HL-60 (cell line): ENCODE data around the gene TRIM62.

Experiments
- DNase-seq, 2 experiments: peaks; one replicate each; pipeline ENCODE4 v3.0.0-alpha.2; 2010 to 2020; ENCODE audit warnings: low read depth in 1 of 2, low spot score in 1 of 2
- H3K27ac ChIP-seq: fragments of 250-450 bp; sonication (Bioruptor Pico); replicated peaks from 2 replicates; pipeline ENCODE4 v1.5.1; 2020; ENCODE audit warnings: mild to moderate bottlenecking, moderate library complexity
- H3K27me3 ChIP-seq: fragments of 250-450 bp; sonication (Bioruptor Pico); 2 replicates; pipeline ENCODE4 v1.5.1; 2021; ENCODE audit warnings: mild to moderate bottlenecking, moderate library complexity; ENCODE audit not compliant: insufficient read depth, poor library complexity, severe bottlenecking
- H3K4me3 ChIP-seq: replicated peaks from 2 replicates; pipeline ENCODE4 v1.5.1; 2011; ENCODE audit warnings: mild to moderate bottlenecking, control low read depth, low read length; ENCODE audit not compliant: insufficient read depth
- GABPA ChIP-seq: IDR thresholded peaks from 2 replicates; pipeline ENCODE4 v1.6.1; 2012; ENCODE audit warnings: low read depth
- POLR2AphosphoS5 ChIP-seq: IDR thresholded peaks from 2 replicates; pipeline ENCODE4 v1.6.1; 2012; ENCODE audit warnings: low read depth
- REST ChIP-seq: IDR thresholded peaks from 2 replicates; pipeline ENCODE4 v1.6.1; 2012; ENCODE audit warnings: low read depth; ENCODE audit not compliant: insufficient replicate concordance
- SPI1 ChIP-seq: IDR thresholded peaks from 2 replicates; pipeline ENCODE4 v1.6.1; 2012; ENCODE audit warnings: low read depth, mild to moderate bottlenecking, borderline replicate concordance
- TF ChIP-seq, protein P1 (sequence below): IDR thresholded peaks from one replicate; pipeline ENCODE4 v1.5.1; 2011; ENCODE audit warnings: low read length, control low read depth, inconsistent platforms; ENCODE audit not compliant: insufficient read depth

The TRIM62 gene

DNA sequence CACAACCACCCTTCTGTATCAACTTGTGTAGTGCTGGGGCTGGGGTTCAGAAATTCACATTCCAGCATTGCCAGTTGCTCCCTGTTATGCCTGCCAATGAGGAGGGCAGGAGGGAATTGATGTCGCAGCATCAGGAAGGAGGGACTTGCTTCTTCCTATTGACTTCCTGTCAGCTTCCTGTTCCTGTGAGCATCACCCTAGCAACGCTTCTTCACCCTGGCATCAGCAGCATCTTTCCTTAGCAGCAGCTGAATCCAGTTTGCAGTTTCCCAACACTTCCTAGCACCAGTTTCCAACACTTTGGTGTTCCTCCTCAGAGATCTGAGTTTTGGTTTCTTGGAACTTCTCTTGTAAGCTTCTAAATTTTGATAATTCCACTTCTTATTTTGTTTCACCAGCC, 8.9 kb upstream of the TRIM62 start:
- H3K27ac ChIP-seq, result no peak overlapping the region
- H3K27me3 ChIP-seq, result peaks cover 4% of the 10 kb centered on the region
- H3K4me3 ChIP-seq, result no peak overlapping the region
- TF ChIP-seq, protein P1, sequence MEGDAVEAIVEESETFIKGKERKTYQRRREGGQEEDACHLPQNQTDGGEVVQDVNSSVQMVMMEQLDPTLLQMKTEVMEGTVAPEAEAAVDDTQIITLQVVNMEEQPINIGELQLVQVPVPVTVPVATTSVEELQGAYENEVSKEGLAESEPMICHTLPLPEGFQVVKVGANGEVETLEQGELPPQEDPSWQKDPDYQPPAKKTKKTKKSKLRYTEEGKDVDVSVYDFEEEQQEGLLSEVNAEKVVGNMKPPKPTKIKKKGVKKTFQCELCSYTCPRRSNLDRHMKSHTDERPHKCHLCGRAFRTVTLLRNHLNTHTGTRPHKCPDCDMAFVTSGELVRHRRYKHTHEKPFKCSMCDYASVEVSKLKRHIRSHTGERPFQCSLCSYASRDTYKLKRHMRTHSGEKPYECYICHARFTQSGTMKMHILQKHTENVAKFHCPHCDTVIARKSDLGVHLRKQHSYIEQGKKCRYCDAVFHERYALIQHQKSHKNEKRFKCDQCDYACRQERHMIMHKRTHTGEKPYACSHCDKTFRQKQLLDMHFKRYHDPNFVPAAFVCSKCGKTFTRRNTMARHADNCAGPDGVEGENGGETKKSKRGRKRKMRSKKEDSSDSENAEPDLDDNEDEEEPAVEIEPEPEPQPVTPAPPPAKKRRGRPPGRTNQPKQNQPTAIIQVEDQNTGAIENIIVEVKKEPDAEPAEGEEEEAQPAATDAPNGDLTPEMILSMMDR, result no peak
- no peak for TF ChIP-seq SPI1
- no peak for TF ChIP-seq POLR2AphosphoS5
- no peak for TF ChIP-seq GABPA
- no peak for DNase-seq

GRCh38 chr1:33188572-33189275, 6.9 kb upstream of the TRIM62 start:
- no peak overlapping the region for H3K4me3 ChIP-seq
- H3K27ac ChIP-seq, result no peak overlapping the region
- TF ChIP-seq GABPA (no peak), POLR2AphosphoS5 (no peak), SPI1 (no peak), REST (no peak)
- TF ChIP-seq, protein P1, result no peak
- H3K27me3 ChIP-seq, result peaks cover 4% of the 10 kb centered on the region
- DNase-seq, result no peak

DNA sequence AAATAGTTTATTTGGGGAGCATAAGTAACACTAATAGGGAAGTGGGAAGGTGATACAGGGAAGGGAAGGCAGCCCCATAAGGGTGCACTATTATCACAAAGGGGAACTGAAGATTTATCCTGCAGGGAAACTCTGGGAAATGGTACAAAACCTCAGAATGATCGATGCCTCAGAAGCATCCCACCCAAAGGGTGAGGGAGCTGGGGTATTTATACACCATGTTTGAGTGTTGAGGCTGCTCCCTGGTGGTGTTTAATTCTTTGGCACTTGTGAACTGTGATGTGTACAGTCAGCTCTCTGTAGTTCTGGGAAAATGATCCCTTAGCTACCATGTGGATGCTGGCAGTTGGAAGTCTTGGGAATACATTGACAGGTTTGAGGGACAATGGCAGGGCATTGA, 5.1 kb upstream of the TRIM62 start:
- no peak for DNase-seq
- Histone ChIP-seq H3K27me3 (peaks cover 3% of the 10 kb centered on the region), H3K4me3 (no peak overlapping the region), H3K27ac (no peak overlapping the region)
- no peak for TF ChIP-seq GABPA
- no peak for TF ChIP-seq REST
- TF ChIP-seq, protein P1, result no peak
- TF ChIP-seq POLR2AphosphoS5, result no peak
- no peak for TF ChIP-seq SPI1

DNA sequence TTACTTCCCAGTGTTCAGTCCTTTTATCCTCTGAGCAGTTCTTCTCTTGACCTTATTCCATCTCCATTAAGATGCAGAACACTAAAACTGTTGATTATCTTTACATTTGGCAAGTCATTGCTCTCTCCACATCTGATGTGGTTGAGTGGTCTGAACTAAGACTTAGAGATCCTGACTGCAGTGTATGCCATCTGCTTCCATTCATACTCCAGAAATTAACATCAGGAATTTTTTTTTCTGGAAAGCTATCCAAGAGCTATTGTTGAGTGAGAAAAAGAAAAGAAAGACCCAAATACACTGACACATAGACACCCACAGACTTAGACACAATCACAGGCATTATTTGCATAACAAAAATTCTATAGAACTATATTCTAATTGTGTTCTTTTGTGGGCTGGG, 3.7 kb upstream of the TRIM62 start:
- no peak for TF ChIP-seq GABPA
- no peak for TF ChIP-seq POLR2AphosphoS5
- TF ChIP-seq, protein P1, result no peak
- TF ChIP-seq REST, result no peak
- no peak for TF ChIP-seq SPI1
- Histone ChIP-seq H3K27me3 (peaks cover 3% of the 10 kb centered on the region), H3K4me3 (no peak overlapping the region), H3K27ac (no peak overlapping the region)
- DNase-seq, result no peak
